Parathyroid adenoma (tissue), 2 donors: Measurements from ENCODE around the gene PHF21B.

Source experiments
- H2AFZ ChIP-seq: fragments of 300-600 bp; sonication (generic); one replicate; pipeline ENCODE4 v1.7.0; 2017; ENCODE audit warnings: antibody characterized with exemption, mild to moderate bottlenecking
- H3K27ac ChIP-seq: fragments of 300-600 bp; sonication (generic); one replicate; pipeline ENCODE4 v1.7.0; 2017
- H3K27me3 ChIP-seq: fragments of 300-600 bp; sonication (generic); one replicate; pipeline ENCODE4 v1.7.0; 2017; ENCODE audit warnings: low read length; ENCODE audit not compliant: control insufficient read depth, insufficient read depth
- H3K36me3 ChIP-seq: fragments of 300-600 bp; sonication (generic); one replicate; pipeline ENCODE4 v1.7.0; 2017; ENCODE audit warnings: low read length; ENCODE audit not compliant: control insufficient read depth, insufficient read depth
- H3K4me1 ChIP-seq: fragments of 300-600 bp; sonication (generic); one replicate; pipeline ENCODE4 v1.7.0; 2017; ENCODE audit warnings: control low read depth
- H3K4me2 ChIP-seq: fragments of 300-600 bp; sonication (generic); one replicate; pipeline ENCODE4 v1.7.0; 2017; ENCODE audit warnings: low read length
- H3K4me3 ChIP-seq: fragments of 300-600 bp; sonication (generic); one replicate; pipeline ENCODE4 v1.7.0; 2017; ENCODE audit warnings: low read depth, low read length
- H3K79me2 ChIP-seq: fragments of 300-600 bp; sonication (generic); one replicate; pipeline ENCODE4 v1.7.0; 2017; ENCODE audit warnings: control low read depth
- H3K9ac ChIP-seq: fragments of 300-600 bp; sonication (generic); one replicate; pipeline ENCODE4 v1.7.0; 2017; ENCODE audit warnings: mild to moderate bottlenecking
- H3K9me3 ChIP-seq: fragments of 300-600 bp; sonication (generic); one replicate; pipeline ENCODE4 v1.7.0; 2017; ENCODE audit warnings: low read length; ENCODE audit not compliant: control insufficient read depth
- CTCF ChIP-seq: fragments of 300-600 bp; sonication (generic); IDR thresholded peaks from one replicate; pipeline ENCODE4 v1.7.0; 2017; ENCODE audit warnings: antibody characterized with exemption, mild to moderate bottlenecking
- donor health status: primary hyperparathyroidism.

The PHF21B gene

GRCh38 chr22:45045208-45045607, 35.4 kb upstream of the PHF21B start:
- Histone ChIP-seq H3K9ac (no peak overlapping the region), H3K4me1 (no peaks in the 10 kb centered on the region), H3K36me3 (no peaks in the 10 kb centered on the region), H3K4me3 (no peak overlapping the region), H2AFZ (no peak overlapping the region), H3K9me3 (no peaks in the 10 kb centered on the region), H3K4me2 (no peak overlapping the region), H3K79me2 (no peaks in the 10 kb centered on the region), H3K27ac (no peak overlapping the region), H3K27me3 (no peaks in the 10 kb centered on the region)
- no peak for TF ChIP-seq CTCF

DNA sequence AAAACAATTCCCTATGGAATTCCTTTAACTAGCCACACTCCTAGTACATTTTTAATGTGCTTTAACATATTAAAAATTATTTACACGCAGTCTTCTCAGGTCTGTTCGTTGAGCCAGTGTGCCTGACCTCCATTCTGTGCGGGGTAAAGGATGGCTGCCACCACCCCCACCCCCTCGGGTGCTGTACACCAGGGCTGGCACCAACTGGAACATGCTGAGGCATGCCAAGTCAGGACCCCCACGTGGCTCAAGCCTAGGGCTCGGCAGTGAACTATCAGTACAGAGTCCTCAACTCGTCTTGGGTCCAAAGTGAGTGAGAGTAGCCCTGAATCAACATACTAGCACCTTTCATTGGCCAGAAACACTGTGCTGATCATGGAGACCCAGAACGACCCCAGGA, 32.5 kb upstream of the PHF21B start:
- H3K4me3 ChIP-seq, result no peak overlapping the region
- TF ChIP-seq CTCF, result no peak
- H3K36me3 ChIP-seq, result no peaks in the 10 kb centered on the region
- H2AFZ ChIP-seq, result no peak overlapping the region
- no peaks in the 10 kb centered on the region for H3K27me3 ChIP-seq
- H3K4me1 ChIP-seq, result no peaks in the 10 kb centered on the region
- H3K9ac ChIP-seq, result no peak overlapping the region
- no peaks in the 10 kb centered on the region for H3K9me3 ChIP-seq
- no peak overlapping the region for H3K27ac ChIP-seq
- no peaks in the 10 kb centered on the region for H3K79me2 ChIP-seq
- no peak overlapping the region for H3K4me2 ChIP-seq

- Histone ChIP-seq H3K27ac (no peak overlapping the region), H3K4me3 (no peak overlapping the region), H3K9me3 (no peaks in the 10 kb centered on the region), H2AFZ (no peak overlapping the region), H3K9ac (no peak overlapping the region), H3K79me2 (no peaks in the 10 kb centered on the region), H3K36me3 (no peaks in the 10 kb centered on the region), H3K4me2 (no peak overlapping the region), H3K27me3 (no peaks in the 10 kb centered on the region), H3K4me1 (no peaks in the 10 kb centered on the region)
- TF ChIP-seq CTCF, result no peak
These were observed 29.3 kb upstream of the PHF21B start for GRCh38 chr22:45039133-45039532.

- Histone ChIP-seq H3K36me3 (no peaks in the 10 kb centered on the region), H3K27me3 (no peaks in the 10 kb centered on the region), H3K4me1 (no peaks in the 10 kb centered on the region), H3K4me3 (no peak overlapping the region), H3K9ac (no peak overlapping the region), H3K79me2 (no peaks in the 10 kb centered on the region), H2AFZ (no peak overlapping the region), H3K4me2 (no peak overlapping the region), H3K9me3 (no peaks in the 10 kb centered on the region), H3K27ac (no peak overlapping the region)
- no peak for TF ChIP-seq CTCF
These were observed 26.3 kb upstream of the PHF21B start for GRCh38 chr22:45036154-45036553.

- Histone ChIP-seq H3K4me1 (no peaks in the 10 kb centered on the region), H3K27me3 (no peaks in the 10 kb centered on the region), H2AFZ (no peak overlapping the region), H3K27ac (no peak overlapping the region), H3K9ac (no peak overlapping the region), H3K79me2 (no peaks in the 10 kb centered on the region), H3K9me3 (no peaks in the 10 kb centered on the region), H3K4me3 (no peak overlapping the region), H3K4me2 (no peak overlapping the region), H3K36me3 (no peaks in the 10 kb centered on the region)
- TF ChIP-seq CTCF, result no peak
These were observed 25.0 kb upstream of the PHF21B start for GRCh38 chr22:45034821-45035220.
